ENCODE measurements around the gene SRCIN1. TPM values are rescaled to one million over a fixed set of nuclear protein-coding genes. Genes with fewer than 3 reads are reported as not detected.
A peak's percentile ranks its signal among the peaks of the same experiment; 100 is the strongest.
"Not testable (repeated sequence)": the region's sequence is repeated elsewhere in the genome, so short reads cannot be mapped to it uniquely, and the experiment has no call there.

Gene SRCIN1
- total RNA-seq, 1 experiment from 2014 or later = 6.9 TPM

DNA sequence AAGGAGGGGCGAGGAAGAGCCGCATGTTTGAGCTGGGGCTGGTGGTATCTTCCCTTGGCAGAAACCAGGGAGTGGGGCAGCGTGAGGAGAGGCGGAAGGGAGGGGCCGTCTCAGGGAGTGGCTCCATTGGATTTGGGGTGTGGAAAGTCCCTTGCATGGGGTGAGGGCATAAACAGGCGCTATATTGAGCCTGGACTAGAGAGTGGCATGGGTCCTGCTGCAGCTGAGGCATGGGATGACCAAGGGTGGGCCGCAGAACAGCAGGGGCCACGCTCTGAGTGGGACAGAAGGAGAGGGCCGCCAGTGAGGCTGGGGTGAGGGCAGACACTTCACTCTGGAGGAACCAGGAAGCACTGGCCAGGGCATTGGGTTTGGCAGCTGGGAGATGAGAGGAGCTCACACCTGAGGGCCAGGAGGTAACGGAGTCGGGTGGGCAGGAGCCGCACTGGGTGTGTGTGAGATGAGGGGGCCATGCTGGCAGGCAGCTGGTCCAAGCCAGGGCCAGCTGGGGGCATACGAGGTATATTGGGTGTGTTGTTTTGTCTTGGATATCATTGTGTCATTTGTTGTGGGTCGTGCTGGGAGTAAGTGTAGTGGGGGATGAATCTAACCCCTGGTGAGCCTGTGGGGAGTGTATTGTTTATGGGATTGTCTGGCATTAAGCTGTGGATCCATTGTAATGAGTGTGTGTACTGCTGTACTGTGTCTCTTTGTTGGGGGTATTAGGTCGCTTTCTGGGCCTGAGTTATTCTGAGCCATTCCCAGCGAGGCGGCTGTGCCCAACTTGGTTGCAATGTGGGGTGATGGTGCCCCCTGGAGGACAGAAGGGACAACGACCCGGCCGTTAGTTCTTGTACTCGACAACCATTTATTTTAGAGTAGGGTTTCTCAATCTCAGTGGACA, 121.3 kb downstream of the SRCIN1 start:
- not testable (repeated sequence) for H4K8ac ChIP-seq (replicated peaks; ENCODE audit: insufficient read length, low read depth, low read length); H2BK5ac ChIP-seq (ENCODE audit: insufficient read length, low read length); H3K23me2 ChIP-seq (ENCODE audit: insufficient read length, low read depth, low read length, poor library complexity, severe bottlenecking); H2AK5ac ChIP-seq (ENCODE audit: insufficient read length, low read length); H3K27me3 ChIP-seq (ENCODE audit: insufficient read depth, low read length); H2BK120ac ChIP-seq (ENCODE audit: low read depth, low read length, poor library complexity, severe bottlenecking); H3K27me3 Mint-ChIP-seq (ENCODE audit: low read depth); H2BK20ac ChIP-seq (ENCODE audit: low read depth, low read length, poor library complexity, severe bottlenecking); H3K79me2 ChIP-seq (ENCODE audit: insufficient read depth, low read length); H2BK15ac ChIP-seq (ENCODE audit: low read depth, low read length); H3T11ph ChIP-seq (ENCODE audit: low read length); H4K20me1 ChIP-seq (ENCODE audit: control insufficient read depth, insufficient read depth, insufficient read length); H4K5ac ChIP-seq (ENCODE audit: insufficient read length, low read depth, low read length); H3K23ac ChIP-seq (ENCODE audit: insufficient read length, low read depth, low read length); H3K4me3 Mint-ChIP-seq; H3K9me3 Mint-ChIP-seq; H3K18ac ChIP-seq (ENCODE audit: insufficient read length, low read depth, low read length); H3K56ac ChIP-seq (ENCODE audit: insufficient read length, low read depth, low read length); H4K91ac ChIP-seq (ENCODE audit: insufficient read length, low read depth, low read length); H3K14ac ChIP-seq (ENCODE audit: insufficient read depth, low read length); H2BK12ac ChIP-seq (ENCODE audit: insufficient read length, low read depth, low read length); H3K9ac ChIP-seq (ENCODE audit: extremely low read depth, insufficient read length, low read length); H2AFZ ChIP-seq (ENCODE audit: low read length); H3K4ac ChIP-seq (ENCODE audit: low read depth, low read length); H3K9me3 ChIP-seq (ENCODE audit: control insufficient read depth, low read depth, low read length); H3K4me1 ChIP-seq (ENCODE audit: insufficient read depth, low read length); H3K4me2 ChIP-seq (ENCODE audit: insufficient read depth, insufficient read length, low read length); H3K79me1 ChIP-seq (ENCODE audit: insufficient read depth, low read depth, low read length, poor library complexity, severe bottlenecking); H3K27ac ChIP-seq (ENCODE audit: insufficient read length, low read depth, low read length)
- TF ChIP-seq, protein P1, sequence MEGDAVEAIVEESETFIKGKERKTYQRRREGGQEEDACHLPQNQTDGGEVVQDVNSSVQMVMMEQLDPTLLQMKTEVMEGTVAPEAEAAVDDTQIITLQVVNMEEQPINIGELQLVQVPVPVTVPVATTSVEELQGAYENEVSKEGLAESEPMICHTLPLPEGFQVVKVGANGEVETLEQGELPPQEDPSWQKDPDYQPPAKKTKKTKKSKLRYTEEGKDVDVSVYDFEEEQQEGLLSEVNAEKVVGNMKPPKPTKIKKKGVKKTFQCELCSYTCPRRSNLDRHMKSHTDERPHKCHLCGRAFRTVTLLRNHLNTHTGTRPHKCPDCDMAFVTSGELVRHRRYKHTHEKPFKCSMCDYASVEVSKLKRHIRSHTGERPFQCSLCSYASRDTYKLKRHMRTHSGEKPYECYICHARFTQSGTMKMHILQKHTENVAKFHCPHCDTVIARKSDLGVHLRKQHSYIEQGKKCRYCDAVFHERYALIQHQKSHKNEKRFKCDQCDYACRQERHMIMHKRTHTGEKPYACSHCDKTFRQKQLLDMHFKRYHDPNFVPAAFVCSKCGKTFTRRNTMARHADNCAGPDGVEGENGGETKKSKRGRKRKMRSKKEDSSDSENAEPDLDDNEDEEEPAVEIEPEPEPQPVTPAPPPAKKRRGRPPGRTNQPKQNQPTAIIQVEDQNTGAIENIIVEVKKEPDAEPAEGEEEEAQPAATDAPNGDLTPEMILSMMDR (conservative IDR thresholded peaks at IDR 0.05) = peak; percentile 84
- Mint-ChIP-seq H3K27ac (peak overlapping the region in 2 of 3 experiments; percentile 66 to 76; a peak in 5 of 7 replicates), H3K36me3 (ENCODE audit: insufficient read depth in 1 of 3, low read depth in 3 of 3) (peaks cover 30 to 63% (median 40%) of the 10 kb centered on the region in 3 experiments), H3K4me1 (peaks cover 17 to 18% of the 10 kb centered on the region in 2 experiments)
- peak; percentile 81 for DNase-seq
- no CpG with 5 or more reads among the region's 21 CpGs for WGBS (ENCODE audit: extremely low coverage, insufficient read length, low lambda C conversion rate)

DNA sequence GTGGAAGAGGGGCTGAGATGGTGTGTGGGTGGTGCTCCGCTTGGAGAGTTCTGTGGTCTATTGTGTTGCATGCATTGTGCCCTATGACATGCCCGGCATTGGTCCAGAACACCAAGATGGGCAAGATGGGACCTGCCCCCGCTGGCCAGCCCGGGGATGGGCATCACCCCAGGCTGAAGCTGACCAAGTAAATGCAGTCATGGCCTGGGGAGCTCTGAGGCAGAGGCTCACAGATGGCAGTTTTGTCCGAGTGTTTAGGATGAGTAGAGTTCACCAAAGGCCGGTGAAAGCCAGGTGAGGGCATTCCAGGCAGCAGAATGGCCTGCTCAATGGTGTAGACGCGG, 123.1 kb downstream of the SRCIN1 start:
- not testable (repeated sequence) for H3K4me2 ChIP-seq (ENCODE audit: insufficient read depth, insufficient read length, low read length); H3K27me3 ChIP-seq (ENCODE audit: insufficient read depth, low read length); H3K56ac ChIP-seq (ENCODE audit: insufficient read length, low read depth, low read length); H4K20me1 ChIP-seq (ENCODE audit: control insufficient read depth, insufficient read depth, insufficient read length); H3K4ac ChIP-seq (ENCODE audit: low read depth, low read length); H4K91ac ChIP-seq (ENCODE audit: insufficient read length, low read depth, low read length); H3K9me3 Mint-ChIP-seq; H3K27ac ChIP-seq (ENCODE audit: insufficient read length, low read depth, low read length); H2BK15ac ChIP-seq (ENCODE audit: low read depth, low read length); H3K14ac ChIP-seq (ENCODE audit: insufficient read depth, low read length); H3K27me3 Mint-ChIP-seq (ENCODE audit: low read depth); H3K79me1 ChIP-seq (ENCODE audit: insufficient read depth, low read depth, low read length, poor library complexity, severe bottlenecking); H3K18ac ChIP-seq (ENCODE audit: insufficient read length, low read depth, low read length); H3K9ac ChIP-seq (ENCODE audit: extremely low read depth, insufficient read length, low read length); H2BK20ac ChIP-seq (ENCODE audit: low read depth, low read length, poor library complexity, severe bottlenecking); H3K79me2 ChIP-seq (ENCODE audit: insufficient read depth, low read length); H3K23ac ChIP-seq (ENCODE audit: insufficient read length, low read depth, low read length); H3K23me2 ChIP-seq (ENCODE audit: insufficient read length, low read depth, low read length, poor library complexity, severe bottlenecking); H3K4me1 ChIP-seq (ENCODE audit: insufficient read depth, low read length); DNase-seq; H3K4me3 Mint-ChIP-seq; H3T11ph ChIP-seq (ENCODE audit: low read length); H3K9me3 ChIP-seq (ENCODE audit: control insufficient read depth, low read depth, low read length); H2AFZ ChIP-seq (ENCODE audit: low read length); H2BK120ac ChIP-seq (ENCODE audit: low read depth, low read length, poor library complexity, severe bottlenecking); H2BK5ac ChIP-seq (ENCODE audit: insufficient read length, low read length); H2AK5ac ChIP-seq (ENCODE audit: insufficient read length, low read length); H4K5ac ChIP-seq (ENCODE audit: insufficient read length, low read depth, low read length); H4K8ac ChIP-seq (replicated peaks; ENCODE audit: insufficient read length, low read depth, low read length); H2BK12ac ChIP-seq (ENCODE audit: insufficient read length, low read depth, low read length)
- no CpG with 5 or more reads among the region's 8 CpGs for WGBS (ENCODE audit: extremely low coverage, insufficient read length, low lambda C conversion rate)
- H3K4me1 Mint-ChIP-seq = peaks cover 14 to 17% of the 10 kb centered on the region in 2 experiments
- peak overlapping the region in 2 of 3 experiments; percentile 34 to 60; a peak in 2 of 7 replicates for H3K27ac Mint-ChIP-seq
- H3K36me3 Mint-ChIP-seq (ENCODE audit: insufficient read depth in 1 of 3, low read depth in 3 of 3) = peaks cover 23 to 69% (median 35%) of the 10 kb centered on the region in 3 experiments

Measured in H9 (cell line).